ENCODE results near the gene ZNF154. TPM values are rescaled to one million over a fixed set of nuclear protein-coding genes. Genes with fewer than 3 reads are reported as not detected.

The ZNF154 gene
- total RNA-seq, 1 donor = 2.5 TPM

DNA sequence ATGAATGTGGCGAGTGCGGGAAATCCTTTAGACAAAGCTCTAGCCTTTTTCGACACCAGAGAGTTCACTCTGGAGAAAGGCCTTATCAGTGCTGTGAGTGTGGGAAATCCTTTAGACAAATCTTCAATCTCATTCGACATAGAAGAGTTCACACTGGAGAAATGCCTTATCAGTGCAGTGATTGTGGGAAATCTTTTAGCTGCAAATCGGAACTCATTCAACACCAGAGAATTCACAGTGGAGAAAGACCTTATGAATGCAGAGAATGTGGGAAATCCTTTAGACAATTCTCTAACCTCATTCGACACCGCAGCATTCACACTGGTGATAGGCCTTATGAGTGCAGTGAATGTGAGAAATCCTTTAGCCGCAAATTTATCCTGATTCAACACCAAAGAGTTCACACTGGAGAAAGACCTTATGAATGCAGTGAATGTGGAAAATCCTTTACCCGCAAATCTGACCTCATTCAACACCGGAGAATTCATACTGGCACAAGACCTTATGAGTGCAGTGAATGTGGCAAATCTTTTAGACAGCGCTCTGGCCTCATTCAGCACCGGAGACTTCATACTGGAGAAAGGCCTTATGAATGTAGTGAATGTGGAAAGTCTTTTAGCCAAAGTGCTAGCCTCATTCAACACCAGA is 21.5 kb downstream of the ZNF154 start:
- no peak overlapping the region for H3K4me3 ChIP-seq (ENCODE audit: low read depth, low read length)
- TF ChIP-seq, protein P1, sequence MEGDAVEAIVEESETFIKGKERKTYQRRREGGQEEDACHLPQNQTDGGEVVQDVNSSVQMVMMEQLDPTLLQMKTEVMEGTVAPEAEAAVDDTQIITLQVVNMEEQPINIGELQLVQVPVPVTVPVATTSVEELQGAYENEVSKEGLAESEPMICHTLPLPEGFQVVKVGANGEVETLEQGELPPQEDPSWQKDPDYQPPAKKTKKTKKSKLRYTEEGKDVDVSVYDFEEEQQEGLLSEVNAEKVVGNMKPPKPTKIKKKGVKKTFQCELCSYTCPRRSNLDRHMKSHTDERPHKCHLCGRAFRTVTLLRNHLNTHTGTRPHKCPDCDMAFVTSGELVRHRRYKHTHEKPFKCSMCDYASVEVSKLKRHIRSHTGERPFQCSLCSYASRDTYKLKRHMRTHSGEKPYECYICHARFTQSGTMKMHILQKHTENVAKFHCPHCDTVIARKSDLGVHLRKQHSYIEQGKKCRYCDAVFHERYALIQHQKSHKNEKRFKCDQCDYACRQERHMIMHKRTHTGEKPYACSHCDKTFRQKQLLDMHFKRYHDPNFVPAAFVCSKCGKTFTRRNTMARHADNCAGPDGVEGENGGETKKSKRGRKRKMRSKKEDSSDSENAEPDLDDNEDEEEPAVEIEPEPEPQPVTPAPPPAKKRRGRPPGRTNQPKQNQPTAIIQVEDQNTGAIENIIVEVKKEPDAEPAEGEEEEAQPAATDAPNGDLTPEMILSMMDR (IDR thresholded peaks at IDR 0.05; ENCODE audit: insufficient read depth, low read length) = no peak
- no peak for DNase-seq (ENCODE audit: low read depth)

DNA sequence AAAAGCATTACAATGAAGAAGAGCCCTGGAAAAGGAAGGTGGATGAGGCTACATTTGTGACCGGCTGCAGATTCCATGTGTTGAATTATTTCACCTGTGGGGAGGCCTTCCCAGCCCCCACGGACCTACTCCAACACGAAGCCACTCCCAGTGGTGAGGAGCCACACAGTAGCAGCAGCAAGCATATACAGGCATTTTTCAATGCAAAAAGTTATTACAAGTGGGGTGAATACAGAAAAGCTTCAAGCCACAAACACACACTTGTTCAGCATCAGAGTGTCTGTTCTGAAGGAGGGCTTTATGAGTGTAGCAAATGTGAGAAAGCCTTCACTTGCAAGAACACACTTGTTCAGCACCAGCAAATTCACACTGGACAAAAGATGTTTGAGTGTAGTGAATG is 22.3 kb downstream of the ZNF154 start:
- no peak for DNase-seq (ENCODE audit: low read depth)
- TF ChIP-seq, protein P1 (IDR thresholded peaks at IDR 0.05; ENCODE audit: insufficient read depth, low read length) = no peak
- H3K4me3 ChIP-seq (ENCODE audit: low read depth, low read length) = no peak overlapping the region

GRCh38 chr19:57682226-57682766 is 26.7 kb downstream of the ZNF154 start:
- DNase-seq (ENCODE audit: low read depth) = no peak
- TF ChIP-seq, protein P1 (IDR thresholded peaks at IDR 0.05; ENCODE audit: insufficient read depth, low read length) = no peak
- H3K4me3 ChIP-seq (ENCODE audit: low read depth, low read length) = peak overlapping the region; percentile 99

- DNase-seq (ENCODE audit: low read depth) = peak; percentile 7
- no peak overlapping the region for H3K4me3 ChIP-seq (ENCODE audit: low read depth, low read length)
Observed at GRCh38 chr19:57675881-57676280, 33.1 kb downstream of the ZNF154 start.

GRCh38 chr19:57672466-57672865 is 36.5 kb downstream of the ZNF154 start:
- no peak overlapping the region for H3K4me3 ChIP-seq (ENCODE audit: low read depth, low read length)
- no peak for DNase-seq (ENCODE audit: low read depth)
- TF ChIP-seq, protein P1 (IDR thresholded peaks at IDR 0.05; ENCODE audit: insufficient read depth, low read length) = no peak

More at GRCh38 chr19:57675881-57676280, 33.1 kb downstream of the ZNF154 start:
- TF ChIP-seq, protein P1 (IDR thresholded peaks at IDR 0.05; ENCODE audit: insufficient read depth, low read length) = no peak

DNA sequence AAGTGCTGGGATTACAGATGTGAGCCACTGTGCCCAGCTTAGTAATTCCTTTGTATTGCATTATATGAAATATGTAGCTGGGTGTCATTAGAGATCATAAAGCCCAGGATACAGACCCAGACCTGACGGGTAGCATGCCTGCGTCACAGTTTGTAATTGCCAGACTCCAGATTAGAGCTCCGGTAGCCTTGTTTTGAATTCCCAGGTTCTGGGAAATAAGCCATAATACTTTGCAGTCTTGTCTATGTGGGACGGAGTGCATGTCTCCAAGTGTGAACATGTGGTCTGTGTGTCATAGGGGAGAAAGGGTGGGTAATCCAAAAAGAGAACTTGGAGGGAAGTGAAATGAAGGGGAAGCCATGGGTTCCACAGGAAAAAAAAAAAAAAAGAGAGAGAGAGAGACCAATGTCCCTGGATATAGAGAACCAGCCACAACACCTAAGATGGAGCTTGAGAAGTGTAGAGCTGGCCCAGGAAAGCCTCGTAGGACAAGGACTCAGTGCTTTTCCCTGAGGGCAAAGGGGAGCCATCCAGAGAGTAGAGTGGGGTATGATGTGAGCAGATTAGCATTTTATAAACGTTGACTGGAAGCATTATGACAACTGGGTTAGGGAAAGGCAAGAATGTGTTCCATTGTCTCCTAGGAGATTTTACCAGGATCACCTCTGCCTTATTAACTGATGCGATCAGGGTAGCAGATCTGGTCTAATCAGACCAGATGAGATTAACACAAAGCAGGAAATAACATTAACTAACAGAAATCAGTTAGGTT is 37.7 kb downstream of the ZNF154 start:
- DNase-seq (ENCODE audit: low read depth) = peak; percentile 7
- TF ChIP-seq, protein P1 (IDR thresholded peaks at IDR 0.05; ENCODE audit: insufficient read depth, low read length) = no peak
- H3K4me3 ChIP-seq (ENCODE audit: low read depth, low read length) = no peak overlapping the region

All from fibroblast of the aortic adventitia (primary cell).